Neural crest cell (in vitro differentiated cells): ENCODE measurements around the gene CCDC142. TPM values are rescaled to one million over a fixed set of nuclear protein-coding genes. Genes with fewer than 3 reads are reported as not detected.
"Not testable (repeated sequence)": the region's sequence is repeated elsewhere in the genome, so short reads cannot be mapped to it uniquely, and the experiment has no call there.

ENCODE experiments used
- DNase-seq: peaks from one replicate; pipeline ENCODE4 v3.0.0; 2021; ENCODE audit warnings: low read depth, mixed read lengths, low spot score
- H3K27ac Mint-ChIP-seq: one replicate; pipeline ENCODE4 v1.8.0; 2021; ENCODE audit warnings: mild to moderate bottlenecking, mixed read lengths; ENCODE audit not compliant: unreplicated experiment
- H3K27me3 Mint-ChIP-seq: 2 replicates; pipeline ENCODE4 v1.8.0; 2021; ENCODE audit warnings: low read depth, mild to moderate bottlenecking, mixed read lengths
- H3K36me3 Mint-ChIP-seq: 2 replicates; pipeline ENCODE4 v1.8.0; 2021; ENCODE audit warnings: low read depth, mild to moderate bottlenecking, mixed read lengths
- H3K4me1 Mint-ChIP-seq: 2 replicates; pipeline ENCODE4 v1.8.0; 2021; ENCODE audit warnings: mixed read lengths
- H3K4me3 Mint-ChIP-seq: one replicate; pipeline ENCODE4 v1.8.0; 2021; ENCODE audit warnings: mild to moderate bottlenecking, mixed read lengths
- H3K9me3 Mint-ChIP-seq: 2 replicates; pipeline ENCODE4 v1.8.0; 2021; ENCODE audit warnings: mixed read lengths
- CTCF ChIP-seq: fragments of 200-600 bp; sonication (generic); conservative IDR thresholded peaks from 2 replicates; pipeline ENCODE4 v1.5.0; 2021; ENCODE audit warnings: antibody characterized with exemption, mild to moderate bottlenecking
- total RNA-seq: library from RNA; stranded (reverse); gene quantifications from 2 replicates; pipeline ENCODE4 v1.2.1, GENCODE V29; 2021

CCDC142 gene
- total RNA-seq, 1 donor from 2014 or later, result 35.0 TPM

DNA sequence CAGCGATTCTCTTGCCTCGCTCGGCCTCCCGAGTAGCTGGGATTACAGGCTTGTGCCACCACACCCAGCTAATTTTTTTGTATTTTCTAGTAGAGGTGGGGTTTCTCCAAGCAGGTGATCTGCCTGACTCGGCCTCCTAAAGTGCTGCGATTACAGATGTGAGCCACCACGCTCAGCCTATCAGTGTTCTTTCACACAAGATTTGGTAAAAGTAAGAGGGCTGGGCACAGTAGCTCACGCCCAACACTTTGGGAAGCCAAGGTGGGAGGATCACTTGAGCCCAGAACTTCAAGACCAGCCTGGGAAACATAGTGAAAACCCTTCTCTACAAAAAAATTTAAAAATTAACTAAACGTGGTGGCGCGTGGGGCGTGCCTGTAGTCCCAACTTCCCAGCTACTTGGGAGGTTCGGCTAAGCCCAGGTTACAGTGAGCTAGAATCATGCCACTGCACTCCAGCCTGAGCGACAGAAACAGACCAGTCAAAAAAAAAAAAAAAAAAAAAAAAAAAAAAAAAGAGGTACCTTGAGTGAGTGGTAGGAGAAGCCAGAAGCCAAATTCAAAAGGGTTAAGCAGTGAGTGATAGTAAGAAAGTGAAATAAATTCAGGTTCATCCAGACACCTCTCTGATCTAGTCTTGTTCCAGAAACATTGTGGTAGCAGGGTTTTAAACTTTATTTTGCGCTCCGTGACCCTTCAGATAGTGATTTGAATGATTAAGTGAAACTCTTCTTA, 11.3 kb downstream of the CCDC142 start:
- Mint-ChIP-seq H3K4me3 (peak overlapping the region; percentile 98), H3K27me3 (peaks cover 2% of the 10 kb centered on the region), H3K9me3 (no peaks in the 10 kb centered on the region), H3K36me3 (peaks cover 10% of the 10 kb centered on the region), H3K27ac (peak overlapping the region; percentile 98), H3K4me1 (peaks cover 22% of the 10 kb centered on the region)
- TF ChIP-seq CTCF, result no peak
- DNase-seq, result no peak

DNA sequence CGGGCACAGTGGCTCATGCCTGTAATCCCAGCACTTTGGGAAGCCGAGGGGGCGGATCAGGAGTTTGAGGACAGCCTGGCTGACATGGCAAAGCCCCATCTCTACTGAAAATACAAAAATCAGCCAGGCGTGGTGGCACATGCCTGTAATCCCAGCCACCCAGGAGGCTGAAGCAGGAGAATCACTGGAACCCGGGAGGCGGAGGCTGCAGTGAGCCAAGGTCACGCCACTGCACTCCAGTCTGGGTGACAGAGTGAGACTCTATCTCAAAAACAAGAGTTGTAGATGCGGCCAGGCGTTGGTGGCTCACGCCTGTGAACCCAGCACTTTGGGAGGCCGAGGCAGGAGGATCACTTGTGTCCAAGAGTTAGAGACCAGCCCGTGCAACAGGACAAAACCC, 12.1 kb downstream of the CCDC142 start:
- H3K4me1 Mint-ChIP-seq, result peaks cover 27% of the 10 kb centered on the region
- not testable (repeated sequence) for H3K27me3 Mint-ChIP-seq, DNase-seq, H3K9me3 Mint-ChIP-seq, H3K27ac Mint-ChIP-seq
- H3K4me3 Mint-ChIP-seq, result peak overlapping the region; percentile 81
- H3K36me3 Mint-ChIP-seq, result peaks cover 10% of the 10 kb centered on the region

DNA sequence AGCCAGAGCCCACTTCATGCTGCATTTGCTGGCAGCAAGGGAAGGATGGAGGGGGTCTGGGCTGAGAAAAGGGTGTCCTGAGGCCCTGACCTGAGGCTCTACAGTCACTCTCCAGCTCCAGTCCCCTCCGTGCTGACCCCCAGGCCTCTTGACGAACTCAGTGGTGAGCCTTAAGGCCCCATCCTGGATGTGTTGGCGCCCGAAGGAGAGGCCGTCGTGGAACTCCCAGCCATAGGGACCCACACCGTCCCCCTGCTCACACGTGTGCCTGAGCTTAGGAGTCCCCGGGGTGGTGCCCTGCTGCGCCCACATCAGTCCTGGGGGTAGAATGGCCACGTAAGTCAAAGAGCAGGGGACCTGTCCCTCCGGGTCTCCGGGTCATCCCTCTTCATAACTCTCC, 18.4 kb downstream of the CCDC142 start:
- Mint-ChIP-seq H3K27ac (no peak overlapping the region), H3K4me3 (peak overlapping the region; percentile 87), H3K27me3 (peaks cover 2% of the 10 kb centered on the region), H3K36me3 (peaks cover 12% of the 10 kb centered on the region), H3K9me3 (no peaks in the 10 kb centered on the region), H3K4me1 (peaks cover 29% of the 10 kb centered on the region)
- TF ChIP-seq CTCF, result no peak
- DNase-seq, result no peak

GRCh38 chr2:74462786-74463105, 20.1 kb downstream of the CCDC142 start:
- no peak for TF ChIP-seq CTCF
- peaks cover 39% of the 10 kb centered on the region for H3K4me1 Mint-ChIP-seq

DNA sequence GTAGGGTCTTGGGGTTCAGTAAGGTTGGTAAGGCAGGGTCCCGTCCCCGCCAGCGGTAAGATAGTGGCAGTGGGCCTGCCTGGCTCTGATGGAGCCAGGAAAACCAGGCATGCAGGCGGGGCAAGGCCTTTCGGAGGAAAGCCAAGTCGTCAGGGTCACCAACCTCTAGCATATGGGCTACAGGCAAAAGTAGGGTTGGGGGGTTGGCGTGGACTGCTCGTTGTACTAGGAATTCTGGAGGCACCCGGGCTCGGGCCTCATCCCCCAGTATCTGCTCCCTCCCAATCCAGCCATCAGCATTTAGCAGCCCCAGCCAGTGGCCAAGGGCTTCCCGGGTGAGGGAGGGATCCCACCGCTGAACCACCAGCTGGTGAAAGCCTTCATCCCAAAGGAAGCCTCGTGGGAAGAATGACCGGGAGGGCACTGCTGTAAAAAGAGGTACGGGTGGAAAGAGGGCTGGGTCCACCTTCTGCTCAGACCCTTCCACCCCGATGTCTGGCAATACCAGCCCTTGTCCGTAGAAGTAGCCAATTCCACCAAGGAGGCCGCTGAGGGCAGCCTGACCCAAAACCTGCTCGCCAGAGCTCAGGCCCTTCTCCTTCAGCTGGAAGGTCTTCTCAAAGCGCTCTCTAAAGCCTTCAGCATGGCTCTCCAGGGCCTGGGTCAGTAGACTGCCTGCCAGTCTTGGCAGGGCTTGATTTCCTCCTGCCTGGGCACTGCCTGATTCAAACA, 20.6 kb downstream of the CCDC142 start:
- peaks cover 12% of the 10 kb centered on the region for H3K36me3 Mint-ChIP-seq
- peak overlapping the region; percentile 87 for H3K4me3 Mint-ChIP-seq
- peaks cover 42% of the 10 kb centered on the region for H3K4me1 Mint-ChIP-seq
- no peak for DNase-seq
- no peak overlapping the region for H3K27ac Mint-ChIP-seq
- H3K27me3 Mint-ChIP-seq, result peaks cover 7% of the 10 kb centered on the region
- TF ChIP-seq CTCF, result no peak
- H3K9me3 Mint-ChIP-seq, result no peaks in the 10 kb centered on the region

More at GRCh38 chr2:74462786-74463105, 20.1 kb downstream of the CCDC142 start:
- no peaks in the 10 kb centered on the region for H3K9me3 Mint-ChIP-seq
- peak overlapping the region; percentile 87 for H3K4me3 Mint-ChIP-seq
- H3K27ac Mint-ChIP-seq, result no peak overlapping the region
- peaks cover 7% of the 10 kb centered on the region for H3K27me3 Mint-ChIP-seq
- DNase-seq, result no peak
- peaks cover 12% of the 10 kb centered on the region for H3K36me3 Mint-ChIP-seq
